ENCODE results near the gene CACNA2D1.

CACNA2D1 gene

DNA sequence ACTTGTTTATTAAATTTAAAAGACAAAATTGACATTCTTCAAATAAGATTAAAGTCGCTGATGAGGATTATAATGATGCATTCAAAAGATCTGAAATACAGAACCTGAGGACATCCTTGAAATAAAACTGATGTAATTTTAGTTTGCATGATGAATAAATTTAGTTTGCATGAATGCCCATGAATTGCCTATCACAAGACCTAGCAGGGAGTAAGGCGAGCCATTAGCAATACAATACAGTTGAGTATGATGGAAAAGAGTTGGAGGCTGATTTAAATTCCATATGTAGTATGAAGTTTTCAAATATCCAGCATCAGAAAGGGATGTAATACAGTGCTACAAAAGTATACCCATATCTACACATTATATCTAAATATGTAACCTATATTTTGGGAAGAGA, 321.3 kb downstream of the CACNA2D1 start:
- TF ChIP-seq, protein P1, sequence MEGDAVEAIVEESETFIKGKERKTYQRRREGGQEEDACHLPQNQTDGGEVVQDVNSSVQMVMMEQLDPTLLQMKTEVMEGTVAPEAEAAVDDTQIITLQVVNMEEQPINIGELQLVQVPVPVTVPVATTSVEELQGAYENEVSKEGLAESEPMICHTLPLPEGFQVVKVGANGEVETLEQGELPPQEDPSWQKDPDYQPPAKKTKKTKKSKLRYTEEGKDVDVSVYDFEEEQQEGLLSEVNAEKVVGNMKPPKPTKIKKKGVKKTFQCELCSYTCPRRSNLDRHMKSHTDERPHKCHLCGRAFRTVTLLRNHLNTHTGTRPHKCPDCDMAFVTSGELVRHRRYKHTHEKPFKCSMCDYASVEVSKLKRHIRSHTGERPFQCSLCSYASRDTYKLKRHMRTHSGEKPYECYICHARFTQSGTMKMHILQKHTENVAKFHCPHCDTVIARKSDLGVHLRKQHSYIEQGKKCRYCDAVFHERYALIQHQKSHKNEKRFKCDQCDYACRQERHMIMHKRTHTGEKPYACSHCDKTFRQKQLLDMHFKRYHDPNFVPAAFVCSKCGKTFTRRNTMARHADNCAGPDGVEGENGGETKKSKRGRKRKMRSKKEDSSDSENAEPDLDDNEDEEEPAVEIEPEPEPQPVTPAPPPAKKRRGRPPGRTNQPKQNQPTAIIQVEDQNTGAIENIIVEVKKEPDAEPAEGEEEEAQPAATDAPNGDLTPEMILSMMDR (IDR thresholded peaks at IDR 0.05; ENCODE audit: control insufficient read depth, insufficient read depth, low read depth, low read length, missing control alignments) = no peak
- H3K4me3 ChIP-seq (ENCODE audit: control insufficient read depth, low read depth, low read length) = no peak overlapping the region
- DNase-seq (ENCODE audit: low read depth) = no peak

DNA sequence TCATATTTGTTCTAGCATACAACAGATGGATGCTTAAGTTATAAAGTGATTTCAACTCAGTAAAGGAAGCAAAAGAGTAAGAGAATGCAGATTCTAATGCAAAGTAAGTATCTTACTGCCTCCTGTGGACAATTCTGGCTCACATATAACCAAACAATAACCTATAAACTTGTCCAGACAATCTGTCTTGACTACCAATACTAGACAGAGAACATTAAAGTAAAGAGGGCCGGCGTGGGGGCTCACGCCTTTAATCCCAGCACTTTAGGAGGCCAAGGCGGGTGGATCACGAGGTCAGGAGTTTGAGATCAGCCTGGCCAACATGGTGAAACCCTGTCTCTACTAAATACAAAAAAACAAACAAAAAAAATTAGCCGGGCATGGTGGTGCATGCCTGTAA, 329.3 kb downstream of the CACNA2D1 start:
- H3K4me3 ChIP-seq (ENCODE audit: control insufficient read depth, low read depth, low read length) = no peak overlapping the region
- TF ChIP-seq, protein P1 (IDR thresholded peaks at IDR 0.05; ENCODE audit: control insufficient read depth, insufficient read depth, low read depth, low read length, missing control alignments) = no peak
- DNase-seq (ENCODE audit: low read depth) = no peak

DNA sequence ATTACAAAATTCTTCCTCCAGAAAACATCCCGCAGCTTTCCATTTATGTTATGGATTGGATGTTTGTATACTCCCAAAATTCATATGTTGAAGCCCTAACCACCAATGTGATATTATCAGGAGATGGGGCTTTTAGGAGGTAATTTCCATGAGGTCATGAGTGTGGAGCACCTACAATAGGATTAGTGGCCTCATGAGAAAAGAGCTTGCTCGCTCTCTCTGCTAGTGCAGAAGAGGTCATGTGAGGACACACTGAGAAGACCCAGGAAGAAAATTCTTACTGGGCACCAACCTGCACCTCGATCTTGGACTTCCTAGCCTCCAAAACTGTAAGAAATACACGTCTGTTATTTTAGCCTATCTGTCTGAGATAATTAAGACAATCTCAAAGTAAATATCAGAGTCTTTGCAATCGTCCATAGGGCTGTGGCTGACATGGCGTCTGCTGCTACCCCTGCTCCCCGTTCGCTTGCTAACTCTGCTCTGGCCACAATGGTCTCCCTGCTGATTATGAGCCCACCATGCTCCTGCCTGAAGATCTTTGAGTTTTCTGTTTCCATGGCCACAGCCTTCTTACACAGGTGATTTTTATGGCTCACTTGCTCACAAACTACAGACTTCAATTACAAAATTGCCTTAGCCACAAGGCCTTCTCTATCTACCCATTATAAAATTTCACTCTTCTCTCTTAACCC, 333.3 kb downstream of the CACNA2D1 start:
- TF ChIP-seq, protein P1 (IDR thresholded peaks at IDR 0.05; ENCODE audit: control insufficient read depth, insufficient read depth, low read depth, low read length, missing control alignments) = no peak
- no peak overlapping the region for H3K4me3 ChIP-seq (ENCODE audit: control insufficient read depth, low read depth, low read length)
- no peak for DNase-seq (ENCODE audit: low read depth)

DNA sequence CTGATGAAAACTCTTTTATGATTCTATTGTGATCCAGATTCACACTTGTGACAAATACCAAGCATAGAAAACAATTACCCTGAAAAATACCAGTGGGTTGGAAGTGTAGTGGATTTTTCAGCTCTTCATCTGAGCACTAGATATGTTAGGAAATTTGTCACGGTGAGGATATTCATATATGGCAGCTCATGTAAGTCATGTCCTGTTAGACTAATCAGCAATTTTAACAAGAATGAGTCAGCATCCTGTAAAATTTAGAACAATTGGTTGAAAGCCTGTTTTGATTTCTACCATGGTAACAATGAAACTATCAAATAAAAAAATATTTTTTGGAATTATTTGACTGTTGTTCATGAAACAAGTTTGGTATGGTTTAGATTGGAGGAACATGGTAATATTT, 334.3 kb downstream of the CACNA2D1 start:
- no peak overlapping the region for H3K4me3 ChIP-seq (ENCODE audit: control insufficient read depth, low read depth, low read length)
- TF ChIP-seq, protein P1 (IDR thresholded peaks at IDR 0.05; ENCODE audit: control insufficient read depth, insufficient read depth, low read depth, low read length, missing control alignments) = no peak
- DNase-seq (ENCODE audit: low read depth) = peak; percentile 35

DNA sequence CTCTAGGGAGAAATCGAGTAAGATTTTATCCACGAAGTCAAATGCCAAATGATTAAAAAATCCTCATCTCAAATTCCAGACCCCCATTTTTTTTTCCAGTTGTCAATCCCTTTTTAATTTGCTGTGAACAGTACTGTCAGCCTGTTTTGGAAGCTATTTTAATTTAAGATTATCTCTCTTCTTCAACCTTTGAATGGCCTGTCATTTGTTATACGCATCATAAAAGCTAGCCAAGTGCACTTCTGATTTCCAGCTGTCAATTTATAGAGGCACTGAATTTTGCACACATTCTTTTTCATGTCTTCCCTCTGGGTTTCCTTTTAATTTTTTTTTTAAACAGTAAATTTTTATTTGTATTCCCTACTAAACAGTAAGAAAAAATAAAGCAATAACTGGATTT, 337.4 kb downstream of the CACNA2D1 start:
- no peak for DNase-seq (ENCODE audit: low read depth)
- no peak overlapping the region for H3K4me3 ChIP-seq (ENCODE audit: control insufficient read depth, low read depth, low read length)
- TF ChIP-seq, protein P1 (IDR thresholded peaks at IDR 0.05; ENCODE audit: control insufficient read depth, insufficient read depth, low read depth, low read length, missing control alignments) = no peak

DNA sequence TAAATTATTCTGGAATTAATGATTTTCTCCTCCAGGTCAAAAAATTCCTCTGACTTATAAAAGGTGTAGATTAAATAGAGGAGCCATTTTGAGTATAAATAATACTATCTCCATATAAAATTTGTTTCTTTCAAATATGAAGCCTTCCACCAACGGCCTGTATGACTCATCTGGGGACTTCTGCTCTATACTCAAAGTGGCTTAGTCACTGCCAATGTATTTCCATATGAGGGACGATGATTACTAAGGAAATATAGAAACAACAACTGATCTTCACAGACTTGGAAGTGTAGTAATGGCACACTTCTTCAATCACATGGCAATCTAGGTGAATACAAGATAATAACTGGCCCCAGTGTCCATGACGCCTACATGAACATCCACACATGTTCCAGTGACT, 338.1 kb downstream of the CACNA2D1 start:
- no peak for DNase-seq (ENCODE audit: low read depth)
- H3K4me3 ChIP-seq (ENCODE audit: control insufficient read depth, low read depth, low read length) = no peak overlapping the region
- TF ChIP-seq, protein P1 (IDR thresholded peaks at IDR 0.05; ENCODE audit: control insufficient read depth, insufficient read depth, low read depth, low read length, missing control alignments) = no peak
